ENCODE measurements around the gene NCAPD3.

DNA sequence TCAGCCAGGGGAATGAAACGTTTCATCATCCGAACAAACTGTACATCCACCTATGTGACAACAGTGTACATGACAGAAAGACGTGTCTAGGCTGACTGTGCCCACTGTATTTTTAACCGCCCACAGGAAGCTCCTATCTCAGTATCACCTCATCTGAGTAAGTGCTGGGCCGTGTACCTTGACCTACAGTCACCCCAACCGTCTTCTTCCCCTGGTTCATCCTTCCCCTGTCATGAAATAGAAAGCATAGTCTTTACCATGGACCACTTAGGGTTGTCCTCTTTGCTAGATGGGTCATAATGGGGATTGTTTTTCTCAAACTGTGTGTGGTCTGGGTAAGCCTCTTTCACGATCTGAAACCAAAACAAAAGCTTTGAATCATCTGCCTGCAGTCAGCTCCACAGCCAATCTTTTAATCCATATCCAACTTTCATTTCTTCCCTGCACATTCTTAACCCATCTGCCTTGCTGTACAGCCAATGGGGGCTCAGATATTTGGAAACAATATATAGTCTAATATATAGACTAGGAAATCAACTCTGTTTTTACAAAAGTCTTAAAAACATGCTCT lies 25.2 kb upstream of the NCAPD3 start:
- TF ChIP-seq, protein P1, sequence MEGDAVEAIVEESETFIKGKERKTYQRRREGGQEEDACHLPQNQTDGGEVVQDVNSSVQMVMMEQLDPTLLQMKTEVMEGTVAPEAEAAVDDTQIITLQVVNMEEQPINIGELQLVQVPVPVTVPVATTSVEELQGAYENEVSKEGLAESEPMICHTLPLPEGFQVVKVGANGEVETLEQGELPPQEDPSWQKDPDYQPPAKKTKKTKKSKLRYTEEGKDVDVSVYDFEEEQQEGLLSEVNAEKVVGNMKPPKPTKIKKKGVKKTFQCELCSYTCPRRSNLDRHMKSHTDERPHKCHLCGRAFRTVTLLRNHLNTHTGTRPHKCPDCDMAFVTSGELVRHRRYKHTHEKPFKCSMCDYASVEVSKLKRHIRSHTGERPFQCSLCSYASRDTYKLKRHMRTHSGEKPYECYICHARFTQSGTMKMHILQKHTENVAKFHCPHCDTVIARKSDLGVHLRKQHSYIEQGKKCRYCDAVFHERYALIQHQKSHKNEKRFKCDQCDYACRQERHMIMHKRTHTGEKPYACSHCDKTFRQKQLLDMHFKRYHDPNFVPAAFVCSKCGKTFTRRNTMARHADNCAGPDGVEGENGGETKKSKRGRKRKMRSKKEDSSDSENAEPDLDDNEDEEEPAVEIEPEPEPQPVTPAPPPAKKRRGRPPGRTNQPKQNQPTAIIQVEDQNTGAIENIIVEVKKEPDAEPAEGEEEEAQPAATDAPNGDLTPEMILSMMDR (IDR thresholded peaks at IDR 0.05), result no peak
- TF ChIP-seq POLR2A (IDR thresholded peaks at IDR 0.05; ENCODE audit: low read depth) (no peak), POLR2AphosphoS5 (IDR thresholded peaks at IDR 0.05) (no peak), EP300 (IDR thresholded peaks at IDR 0.05) (no peak)

Measured in esophagus muscularis mucosa (tissue), 4 donors.